SHP77 treated with DMSO at 0.1 percent for 48 hours (cell line): Measurements from ENCODE around the gene MED19.
A peak's percentile ranks its signal among the peaks of the same experiment; 100 is the strongest.
"Not testable (repeated sequence)": the region's sequence is repeated elsewhere in the genome, so short reads cannot be mapped to it uniquely, and the experiment has no call there.

ENCODE experiments used
- DNase-seq: peaks from one replicate; lab custom pipeline; 2025; lab: John Stamatoyannopoulos, UW

Gene MED19

GRCh38 chr11:57704932-57705331 lies 7.1 kb downstream of the MED19 start:
- no peak for DNase-seq

- DNase-seq, result no peak
Measured at GRCh38 chr11:57703341-57703740, 8.7 kb downstream of the MED19 start.

- DNase-seq, result no peak
Measured at GRCh38 chr11:57700425-57700824, 11.6 kb downstream of the MED19 start.

- no peak for DNase-seq
Measured at GRCh38 chr11:57699813-57700212, 12.2 kb downstream of the MED19 start.

GRCh38 chr11:57698843-57699365 lies 13.1 kb downstream of the MED19 start:
- DNase-seq, result no peak

- DNase-seq, result not testable (repeated sequence)
Measured at GRCh38 chr11:57690474-57690873, 21.5 kb downstream of the MED19 start.

- no peak for DNase-seq
Measured at GRCh38 chr11:57681168-57681567, 30.8 kb downstream of the MED19 start.

GRCh38 chr11:57680552-57680874 lies 31.5 kb downstream of the MED19 start:
- no peak for DNase-seq

- DNase-seq, result no peak
Measured at GRCh38 chr11:57679396-57679795, 32.6 kb downstream of the MED19 start.

- DNase-seq, result no peak
Measured at GRCh38 chr11:57675176-57675941, 36.7 kb downstream of the MED19 start.

GRCh38 chr11:57674251-57674650 lies 37.8 kb downstream of the MED19 start:
- no peak for DNase-seq

- no peak for DNase-seq
Measured at GRCh38 chr11:57668434-57668782, 43.6 kb downstream of the MED19 start.

GRCh38 chr11:57667736-57668433 lies 44.1 kb downstream of the MED19 start, which contains the start of gene ZDHHC5:
Gene ZDHHC5 (plus strand): TSS chr11:57668114. CDS start chr11:57673091, 4,977 bp downstream.
- DNase-seq, result no peak

- DNase-seq, result peak; percentile 92
Measured at GRCh38 chr11:57667117-57667735, 44.8 kb downstream of the MED19 start.

GRCh38 chr11:57663975-57664374 lies 48.0 kb downstream of the MED19 start:
- no peak for DNase-seq

- DNase-seq, result no peak
Measured at GRCh38 chr11:57662893-57663292, 49.1 kb downstream of the MED19 start.

GRCh38 chr11:57659669-57660068 lies 52.3 kb downstream of the MED19 start:
- no peak for DNase-seq

- DNase-seq, result no peak
Measured at GRCh38 chr11:57658023-57658361, 54.0 kb downstream of the MED19 start.

- DNase-seq, result peak; percentile 89
Measured at GRCh38 chr11:57657194-57658022, 54.6 kb downstream of the MED19 start, which contains the start of gene CLP1. Gene CLP1 (plus strand): TSS chr11:57657762. CDS start chr11:57659477, 1,715 bp downstream.

- no peak for DNase-seq
Measured at GRCh38 chr11:57656885-57657193, 55.2 kb downstream of the MED19 start.
